Measurements from ENCODE around the gene KRTAP10-4.

The KRTAP10-4 gene

DNA sequence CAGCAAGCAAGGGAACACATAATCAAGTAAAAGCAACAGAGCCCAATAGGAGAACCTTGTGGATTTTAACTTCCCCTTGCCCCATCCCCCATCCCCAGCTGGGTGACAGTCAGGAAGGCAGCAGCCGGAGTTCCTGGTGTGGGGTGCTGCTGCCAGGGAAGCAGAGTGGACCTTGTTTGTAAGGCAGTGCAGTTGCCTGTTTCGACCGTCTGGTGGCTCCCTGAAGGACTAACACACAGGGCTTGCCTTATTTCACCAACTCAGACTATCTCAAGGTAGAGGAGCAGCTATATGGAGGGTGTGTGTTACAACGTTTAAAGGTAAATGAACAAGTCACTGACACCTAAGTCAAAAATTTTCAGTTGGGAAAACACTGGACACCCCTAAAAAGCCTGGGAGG, 45.0 kb downstream of the KRTAP10-4 start:
- DNase-seq (ENCODE audit: low spot score), result peak; percentile 37

DNA sequence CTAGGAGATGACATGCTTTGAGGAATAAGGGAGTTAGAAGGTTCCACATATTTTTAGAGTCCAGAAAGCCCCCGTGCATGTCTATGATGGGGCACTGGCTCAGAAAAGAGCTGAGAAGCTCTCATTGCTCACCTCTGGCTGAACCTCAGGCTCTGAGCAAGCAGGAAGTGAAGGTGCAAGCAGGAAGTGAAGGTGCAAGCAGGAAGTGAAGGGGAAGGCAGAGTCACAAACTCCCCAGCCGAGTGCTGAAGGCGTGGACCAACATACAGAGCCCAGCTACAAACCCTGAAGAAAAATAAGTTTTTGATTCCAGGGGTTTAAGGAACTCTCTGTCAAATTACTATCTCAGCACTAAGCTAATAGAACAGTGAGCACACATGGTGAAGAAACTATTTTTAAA, 45.4 kb downstream of the KRTAP10-4 start:
- no peak for DNase-seq (ENCODE audit: low spot score)

DNA sequence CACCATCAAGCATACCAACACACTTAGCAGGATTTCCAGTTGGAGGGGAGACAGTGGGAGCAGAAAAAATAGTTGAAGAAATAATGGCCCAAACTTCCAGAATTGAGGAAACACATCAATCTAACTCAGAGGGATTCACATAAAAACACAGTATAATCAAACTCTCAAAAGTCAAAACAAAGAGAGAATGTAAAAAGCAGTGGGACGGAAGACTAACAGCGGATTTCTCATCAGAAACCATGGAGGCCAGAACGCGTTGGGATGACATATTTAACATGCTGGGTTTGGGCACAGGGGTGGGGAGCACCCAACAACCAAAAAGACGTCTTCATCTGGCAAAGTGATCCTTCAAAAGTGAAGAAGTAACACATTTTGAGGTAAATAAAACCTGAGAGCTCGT, 46.4 kb downstream of the KRTAP10-4 start:
- no peak for DNase-seq (ENCODE audit: low spot score)

DNA sequence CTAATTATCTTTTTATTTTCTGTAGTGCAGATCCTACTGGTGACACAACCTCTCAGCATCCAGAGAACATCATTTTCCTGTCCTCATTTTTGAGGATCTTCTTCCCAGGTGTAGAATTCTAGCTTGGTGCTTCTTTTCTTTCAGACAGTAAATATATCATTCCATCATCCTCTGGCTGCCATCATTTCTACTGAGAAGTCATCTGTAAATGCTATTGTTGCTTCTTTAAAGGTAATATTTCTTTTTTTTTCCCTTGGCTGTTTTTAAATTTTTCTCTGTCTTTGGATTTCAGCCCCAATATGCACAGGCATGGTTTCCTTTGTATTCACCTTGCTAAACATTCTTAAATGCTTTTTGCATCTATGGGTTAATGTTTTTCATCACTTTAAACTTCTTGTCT, 50.0 kb downstream of the KRTAP10-4 start:
- no peak for DNase-seq (ENCODE audit: low spot score)
